DOHH2 (cell line): ENCODE results near the gene LRRC1.

Source experiments
- H3F3A ChIP-seq: fragments of 200-600 bp; sonication (generic), shearing (Covaris generic); 2 replicates; pipeline ENCODE4 v1.6.0; 2016; ENCODE audit warnings: antibody characterized with exemption, mild to moderate bottlenecking; ENCODE audit not compliant: control insufficient read depth, insufficient read depth
- H3K27ac ChIP-seq: fragments of 200-600 bp; sonication (generic); 2 replicates; pipeline ENCODE4 v1.5.1; 2014; ENCODE audit warnings: low read depth, mild to moderate bottlenecking, low read length, moderate library complexity
- H3K27me3 ChIP-seq: fragments of 200-600 bp; sonication (generic); 2 replicates; pipeline ENCODE4 v1.6.1; 2014; ENCODE audit warnings: mild to moderate bottlenecking, low read length, mixed read lengths; ENCODE audit not compliant: control insufficient read depth
- H3K36me3 ChIP-seq: fragments of 200-600 bp; sonication (generic); 2 replicates; pipeline ENCODE4 v1.6.1; 2014; ENCODE audit warnings: mild to moderate bottlenecking, low read length, moderate library complexity, mixed read lengths; ENCODE audit not compliant: control insufficient read depth
- H3K4me1 ChIP-seq: fragments of 200-600 bp; sonication (generic); 2 replicates; pipeline ENCODE4 v1.6.1; 2014; ENCODE audit warnings: mild to moderate bottlenecking, low read length, mixed read lengths; ENCODE audit not compliant: control insufficient read depth
- H3K4me2 ChIP-seq: fragments of 200-600 bp; sonication (generic); 2 replicates; pipeline ENCODE4 v1.6.0; 2014; ENCODE audit warnings: mild to moderate bottlenecking, low read length, moderate library complexity
- H3K4me3 ChIP-seq: fragments of 200-600 bp; sonication (generic); 2 replicates; pipeline ENCODE4 v1.5.1; 2014; ENCODE audit warnings: mild to moderate bottlenecking, low read length, mixed read lengths
- H3K79me2 ChIP-seq: fragments of 200-600 bp; sonication (generic); 2 replicates; pipeline ENCODE4 v1.6.1; 2014; ENCODE audit warnings: mild to moderate bottlenecking, low read length, mixed read lengths; ENCODE audit not compliant: control insufficient read depth
- H3K9me2 ChIP-seq: fragments of 200-600 bp; sonication (generic); replicated peaks from 2 replicates; pipeline ENCODE4 v1.6.1; 2014; ENCODE audit warnings: mild to moderate bottlenecking, low read length, mixed read lengths; ENCODE audit not compliant: control insufficient read depth
- H3K9me3 ChIP-seq: fragments of 200-600 bp; sonication (generic); 2 replicates; pipeline ENCODE4 v1.6.1; 2014; ENCODE audit warnings: antibody characterized with exemption, low read length, mixed read lengths; ENCODE audit not compliant: control insufficient read depth, insufficient read depth
- H4K20me1 ChIP-seq: fragments of 200-600 bp; sonication (generic); 2 replicates; pipeline ENCODE4 v1.6.0; 2014; ENCODE audit warnings: low read depth, mild to moderate bottlenecking, antibody characterized with exemption, low read length, moderate library complexity; ENCODE audit not compliant: control insufficient read depth, insufficient read depth
- CTCF ChIP-seq: fragments of 200-600 bp; sonication (generic); IDR thresholded peaks from one replicate; pipeline ENCODE4 v1.5.1; 2014; ENCODE audit warnings: antibody characterized with exemption, mild to moderate bottlenecking, low read depth, low read length; ENCODE audit not compliant: poor library complexity, severe bottlenecking
- EZH2phosphoT487 ChIP-seq: fragments of 200-600 bp; sonication (generic); IDR thresholded peaks from 2 replicates; pipeline ENCODE4 v1.6.1; 2017; ENCODE audit warnings: borderline replicate concordance, mild to moderate bottlenecking, antibody characterized with exemption, low read length, moderate library complexity, mixed read lengths

LRRC1 gene

DNA sequence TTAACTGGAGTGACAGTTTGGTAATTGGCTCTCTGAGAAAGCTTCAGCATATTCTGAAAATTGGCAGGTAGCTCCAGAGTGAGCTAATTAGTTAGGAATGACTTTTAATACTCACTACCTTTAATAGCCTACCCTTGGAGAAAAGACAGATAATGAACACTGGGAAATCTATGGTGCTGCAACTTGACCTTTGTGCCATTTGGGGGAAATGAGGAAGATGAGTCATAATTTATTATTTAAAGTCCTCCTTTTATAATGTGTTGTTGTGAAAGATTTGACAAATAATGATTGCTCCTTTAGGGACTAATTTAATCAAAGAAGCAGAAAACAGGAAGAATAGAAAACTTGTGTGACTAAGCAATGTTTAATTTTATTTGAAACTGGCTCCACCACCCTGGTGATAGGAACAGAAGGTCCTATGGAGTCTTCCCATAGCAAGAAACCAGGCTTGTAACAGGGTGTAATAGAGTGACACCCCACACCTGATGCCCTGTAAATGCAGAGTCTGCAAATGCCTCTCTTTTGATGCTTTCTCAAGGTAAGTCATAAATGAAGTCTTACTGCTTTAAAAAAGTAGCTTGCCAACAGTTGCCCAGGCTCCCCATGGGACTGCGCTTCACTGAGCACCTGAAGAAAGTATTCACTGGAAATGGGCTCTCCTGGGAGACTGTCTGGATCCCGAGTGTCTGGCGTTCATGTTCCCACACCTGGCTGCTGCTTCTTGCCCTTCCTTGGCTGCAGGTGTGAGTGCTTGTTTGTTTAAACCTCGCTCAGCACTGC lies 134.4 kb downstream of the LRRC1 start:
- H4K20me1 ChIP-seq = no peaks in the 10 kb centered on the region
- H3K4me3 ChIP-seq = no peak overlapping the region
- H3K9me3 ChIP-seq = no peaks in the 10 kb centered on the region
- H3F3A ChIP-seq = no peaks in the 10 kb centered on the region
- no peaks in the 10 kb centered on the region for H3K9me2 ChIP-seq
- H3K79me2 ChIP-seq = no peaks in the 10 kb centered on the region
- TF ChIP-seq CTCF (no peak), EZH2phosphoT487 (no peak)
- H3K4me1 ChIP-seq = no peaks in the 10 kb centered on the region
- H3K27ac ChIP-seq = no peak overlapping the region
- no peak overlapping the region for H3K4me2 ChIP-seq
- no peaks in the 10 kb centered on the region for H3K36me3 ChIP-seq
- no peaks in the 10 kb centered on the region for H3K27me3 ChIP-seq

GRCh38 chr6:53929821-53930120 lies 135.0 kb downstream of the LRRC1 start:
- no peaks in the 10 kb centered on the region for H3K4me1 ChIP-seq
- H3F3A ChIP-seq = no peaks in the 10 kb centered on the region
- no peak for TF ChIP-seq CTCF
- TF ChIP-seq EZH2phosphoT487 = no peak
- no peak overlapping the region for H3K4me2 ChIP-seq
- no peaks in the 10 kb centered on the region for H3K9me2 ChIP-seq
- H3K27ac ChIP-seq = no peak overlapping the region
- no peaks in the 10 kb centered on the region for H3K79me2 ChIP-seq
- no peak overlapping the region for H3K4me3 ChIP-seq
- H3K9me3 ChIP-seq = no peaks in the 10 kb centered on the region
- H3K27me3 ChIP-seq = no peaks in the 10 kb centered on the region
- no peaks in the 10 kb centered on the region for H3K36me3 ChIP-seq
- no peaks in the 10 kb centered on the region for H4K20me1 ChIP-seq

DNA sequence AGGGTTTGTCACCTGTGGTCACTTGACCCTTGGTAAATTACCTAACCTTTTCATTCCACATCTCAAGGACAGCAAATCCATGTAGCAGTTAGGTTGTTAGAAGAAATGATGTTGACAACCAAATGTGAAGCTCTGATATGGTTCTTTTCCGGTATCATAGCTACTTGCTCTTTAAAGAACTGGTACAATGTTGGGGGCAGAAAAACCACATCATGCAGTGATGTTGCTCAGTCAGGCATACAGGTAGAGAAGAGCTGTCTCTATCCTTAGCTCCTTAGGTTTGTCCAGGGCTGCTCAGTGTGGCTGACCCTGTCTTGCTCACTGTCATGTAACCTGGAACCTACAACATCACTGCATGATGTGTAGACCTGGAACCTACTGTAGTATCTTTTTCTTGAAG lies 135.5 kb downstream of the LRRC1 start:
- Histone ChIP-seq H3K36me3 (no peaks in the 10 kb centered on the region), H3K27me3 (no peaks in the 10 kb centered on the region), H3K27ac (no peak overlapping the region), H4K20me1 (no peaks in the 10 kb centered on the region), H3K4me3 (no peak overlapping the region), H3K4me2 (no peak overlapping the region), H3K4me1 (no peaks in the 10 kb centered on the region), H3F3A (no peaks in the 10 kb centered on the region), H3K79me2 (no peaks in the 10 kb centered on the region), H3K9me2 (no peaks in the 10 kb centered on the region), H3K9me3 (no peaks in the 10 kb centered on the region)
- TF ChIP-seq EZH2phosphoT487 = no peak
- TF ChIP-seq CTCF = no peak
